NK-92 treated with Interleukin-12 subunit alpha and Interleukin-12 subunit beta, amount 100 ng/mL, for 24 hours (cell line): Measurements from ENCODE around the gene CPD.
"Not testable (repeated sequence)": the region's sequence is repeated elsewhere in the genome, so short reads cannot be mapped to it uniquely, and the experiment has no call there.

ENCODE experiments used
- DNase-seq: peaks from one replicate; lab custom pipeline; 2025; lab: John Stamatoyannopoulos, UW

Gene CPD

GRCh38 chr17:30388321-30389179, 9.8 kb downstream of the CPD start:
- no peak for DNase-seq

- no peak for DNase-seq
These were observed 11.1 kb downstream of the CPD start for GRCh38 chr17:30389756-30390300.

- no peak for DNase-seq
These were observed 12.8 kb downstream of the CPD start for GRCh38 chr17:30391534-30391933.

GRCh38 chr17:30393491-30393890, 14.8 kb downstream of the CPD start:
- no peak for DNase-seq

DNA sequence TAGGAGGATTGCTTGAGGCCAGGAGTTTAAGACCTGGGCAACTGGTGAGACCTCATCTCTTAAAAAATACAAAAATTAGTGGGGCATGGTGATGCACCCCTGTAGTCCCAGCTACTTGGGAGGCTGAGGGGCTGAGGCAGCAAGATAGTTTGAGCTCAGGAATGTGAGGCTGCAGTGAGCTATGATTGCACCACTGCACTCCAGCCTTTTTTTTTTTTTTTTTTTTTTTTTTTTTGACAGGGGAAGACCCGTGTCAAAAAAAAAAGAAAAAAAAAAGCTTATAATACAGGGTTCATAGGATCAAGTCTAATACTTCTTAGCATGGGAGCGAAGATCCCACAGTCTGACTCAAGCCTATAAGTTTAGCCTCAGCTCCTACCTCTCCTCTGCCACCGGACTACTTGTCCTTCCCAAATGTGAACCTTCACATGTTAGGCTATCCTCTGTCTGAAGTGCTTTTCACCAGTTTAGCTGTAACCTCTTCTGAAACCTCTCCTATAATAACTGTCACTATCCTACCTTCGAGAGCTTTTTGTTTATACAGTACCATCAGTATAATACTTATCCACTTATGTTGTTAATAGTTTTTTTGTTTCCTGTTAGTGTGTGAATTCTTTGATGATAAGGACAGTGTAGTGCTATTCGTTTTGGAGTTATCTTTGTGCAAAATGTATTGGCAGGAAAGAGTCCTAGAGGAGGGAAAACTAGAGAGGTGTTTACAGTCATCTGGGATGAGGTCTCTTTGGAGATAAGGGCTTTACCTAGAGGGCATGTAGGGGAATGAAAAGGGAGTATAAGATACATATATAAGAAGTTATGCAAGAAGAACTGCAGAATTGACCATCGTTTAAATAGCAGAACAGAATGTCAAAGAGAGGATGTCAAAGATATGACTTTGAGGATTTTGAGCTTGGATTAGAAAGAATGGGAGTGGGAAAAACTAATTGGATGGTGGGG, 15.5 kb downstream of the CPD start:
- DNase-seq = no peak

GRCh38 chr17:30395398-30396022, 16.8 kb downstream of the CPD start:
- DNase-seq = no peak

GRCh38 chr17:30396129-30396528, 17.4 kb downstream of the CPD start:
- no peak for DNase-seq

- DNase-seq = no peak
These were observed 17.9 kb downstream of the CPD start for GRCh38 chr17:30396612-30397011.

DNA sequence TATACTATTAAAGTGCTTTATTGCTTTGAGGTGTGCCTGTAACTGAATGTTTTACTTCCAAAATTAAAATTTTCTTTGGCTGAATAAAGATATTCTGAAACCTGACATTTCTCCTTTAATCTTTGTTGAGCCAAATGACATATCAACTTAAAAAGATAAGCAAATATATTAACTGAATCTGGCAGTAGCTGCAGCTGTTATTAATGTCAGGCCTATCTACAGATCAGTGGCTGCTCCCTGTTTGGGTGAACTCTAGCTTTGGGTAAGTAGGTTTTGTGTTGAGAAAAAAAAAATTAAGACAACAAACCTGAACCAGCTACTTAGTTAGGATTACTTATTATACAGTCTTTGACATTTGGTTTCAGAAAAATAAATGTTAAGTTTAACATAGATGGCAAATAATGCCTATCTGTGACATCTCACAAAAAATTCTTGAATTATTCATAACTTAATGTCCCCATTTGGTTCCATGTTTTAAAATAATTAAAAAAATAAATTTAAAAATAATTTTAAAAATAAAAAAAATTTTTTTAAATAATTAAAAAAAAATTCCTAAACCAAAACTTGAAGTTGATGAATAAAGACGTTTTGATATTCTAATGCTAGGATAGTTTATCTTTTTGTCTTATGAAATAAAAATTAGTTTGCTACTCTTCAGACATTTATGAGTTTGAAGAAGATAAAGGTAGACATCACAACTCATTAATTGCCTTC, 19.8 kb downstream of the CPD start:
- no peak for DNase-seq

DNA sequence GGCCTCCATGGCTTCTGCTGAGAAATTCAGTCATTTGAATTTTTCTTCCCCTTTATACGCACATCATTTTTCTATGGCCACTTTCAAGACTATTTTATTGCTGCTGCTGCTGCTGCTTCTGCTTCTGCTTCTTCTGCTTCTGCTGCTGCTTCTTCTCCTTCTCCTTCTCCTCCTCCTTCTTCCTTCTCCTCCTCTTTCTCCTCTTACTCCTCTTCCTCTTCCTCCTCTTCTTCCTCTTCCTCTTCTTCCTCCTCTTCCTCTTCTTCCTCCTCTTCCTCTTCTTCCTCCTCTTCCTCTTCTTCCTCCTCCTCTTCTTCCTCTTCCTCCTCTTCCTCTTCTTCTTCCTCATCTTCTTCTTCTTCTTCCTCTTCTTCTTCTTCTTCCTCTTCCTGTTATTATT, 22.4 kb downstream of the CPD start:
- DNase-seq = no peak

DNA sequence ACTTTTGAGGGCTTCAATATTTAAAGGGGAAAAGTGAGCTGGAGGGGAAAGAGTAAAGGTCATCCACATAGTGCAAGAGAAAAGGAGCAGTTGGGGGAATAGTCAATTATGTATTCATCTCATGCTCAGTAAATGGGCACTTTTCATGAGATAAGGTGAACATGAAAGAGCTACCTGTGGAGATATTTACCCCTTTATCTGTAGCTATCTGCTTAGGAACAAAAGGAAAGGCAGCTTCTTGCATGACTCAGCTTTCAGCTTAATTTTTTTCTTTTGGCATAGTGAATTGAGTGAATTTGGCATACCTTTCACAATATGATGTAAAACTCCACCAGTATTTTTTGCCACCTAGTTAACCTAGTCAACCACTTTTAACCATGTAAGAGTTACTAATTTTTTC, 26.4 kb downstream of the CPD start:
- no peak for DNase-seq

GRCh38 chr17:30410627-30411026, 31.9 kb downstream of the CPD start:
- DNase-seq = not testable (repeated sequence)

GRCh38 chr17:30412008-30412496, 33.3 kb downstream of the CPD start:
- DNase-seq = not testable (repeated sequence)

DNA sequence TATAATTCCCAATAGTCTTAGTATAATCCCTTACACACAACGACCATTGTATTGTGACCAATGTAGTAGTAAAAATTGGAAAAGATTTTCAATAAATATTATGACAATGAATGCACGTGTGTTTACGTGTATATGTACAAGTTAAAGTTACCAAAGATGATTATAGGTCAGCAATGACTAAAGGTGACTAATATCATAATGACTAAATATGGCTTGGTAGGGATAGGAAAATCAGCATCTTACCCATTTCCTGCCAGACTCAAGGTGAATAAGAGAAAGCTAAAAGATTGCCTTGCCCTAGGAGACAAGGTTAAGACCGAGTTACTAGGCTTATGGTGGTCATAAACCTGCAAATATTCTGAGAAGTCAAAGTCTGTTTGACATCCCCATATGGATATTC, 34.4 kb downstream of the CPD start:
- no peak for DNase-seq

- no peak for DNase-seq
These were observed 35.8 kb downstream of the CPD start for GRCh38 chr17:30414486-30414885.

GRCh38 chr17:30415491-30415890, 36.8 kb downstream of the CPD start:
- no peak for DNase-seq

- not testable (repeated sequence) for DNase-seq
These were observed 39.3 kb downstream of the CPD start for GRCh38 chr17:30418070-30418469.

GRCh38 chr17:30421592-30421991, 42.9 kb downstream of the CPD start:
- no peak for DNase-seq

DNA sequence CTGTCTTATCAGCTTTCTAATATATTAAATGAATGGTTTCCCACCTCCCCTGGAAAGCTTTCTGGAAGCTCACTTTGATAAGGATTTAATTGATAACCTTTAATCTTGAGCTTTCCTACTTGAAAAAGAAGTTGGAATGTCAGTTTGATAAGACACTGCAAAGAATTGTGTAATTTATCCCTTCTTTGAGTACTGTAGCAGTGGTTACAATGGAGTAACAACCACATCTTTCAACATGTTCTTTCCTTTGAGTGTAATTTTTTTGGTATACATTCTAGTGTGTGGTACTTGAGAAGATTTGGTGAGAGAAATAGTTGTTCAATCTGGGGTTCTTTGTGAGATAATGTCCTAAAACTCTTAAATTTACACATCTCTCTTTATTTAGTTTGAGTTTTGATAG, 43.4 kb downstream of the CPD start:
- DNase-seq = no peak

DNA sequence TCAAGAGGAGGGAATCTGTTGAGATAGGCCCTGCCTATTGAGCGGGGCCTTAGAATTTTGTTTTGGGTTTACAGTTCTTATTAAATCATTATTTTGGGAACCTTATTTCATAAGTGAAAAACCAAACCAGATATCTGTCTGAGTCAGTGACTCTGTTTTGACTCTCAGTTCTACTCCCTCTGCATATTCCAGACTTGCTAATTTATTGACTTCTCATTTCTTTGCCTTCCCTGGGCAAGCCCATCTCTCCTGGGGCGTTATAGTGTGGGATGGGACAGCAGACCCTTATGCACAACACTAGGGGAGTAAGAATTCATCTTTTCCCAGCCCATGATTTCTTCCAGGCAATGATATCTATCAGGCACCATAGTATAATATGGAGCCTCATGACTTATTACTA, 45.7 kb downstream of the CPD start:
- no peak for DNase-seq

DNA sequence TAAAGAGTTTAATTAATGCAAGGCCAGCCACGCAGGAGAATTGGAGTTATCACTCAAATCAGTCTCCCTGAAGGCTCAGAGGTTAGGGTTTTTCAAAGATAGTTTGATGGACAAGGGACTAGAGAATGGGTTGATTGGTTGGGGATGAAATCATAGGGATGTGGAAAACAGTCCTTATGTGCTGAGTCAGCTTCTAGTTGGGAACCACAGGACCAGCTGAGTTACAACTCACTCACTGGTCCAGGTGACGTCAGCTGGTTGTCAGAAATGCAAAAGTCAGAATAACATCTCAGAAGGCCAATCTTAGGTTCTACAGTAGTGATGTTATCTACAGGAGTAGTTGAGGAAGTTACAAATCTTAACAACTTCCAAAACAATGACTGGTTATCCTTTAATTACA, 47.6 kb downstream of the CPD start:
- DNase-seq = no peak
